HepG2 (cell line): ENCODE measurements around the gene CRIM1. TPM values are rescaled to one million over a fixed set of nuclear protein-coding genes. Genes with fewer than 3 reads are reported as not detected.
A peak's percentile ranks its signal among the peaks of the same experiment; 100 is the strongest.

Experiments
- ATAC-seq: fragments of 200-7000 bp; cut with Tn5 transposase; 3 replicates; pipeline ENCODE4 v1.9.1; 2020; ENCODE audit warnings: mild to moderate bottlenecking, moderate library complexity
- BruUV-seq: library from RNA; stranded (reverse); fragments of 400-500 nt; replicated peaks from 2 replicates; lab custom pipeline; 2021; lab: Mats Ljungman, UMichigan
- CTCF ChIA-PET: fragments of 300-600 bp; formaldehyde crosslinking; extraction: SDS; loops from one replicate; lab custom pipeline; 2021; ENCODE audit warnings: low total read pairs, inconsistent platforms, low intra/inter-chr PET ratio; lab: Yijun Ruan, JAX
- POLR2A ChIA-PET: fragments of 350-600 bp; sonication (Branson Sonifier 250); formaldehyde crosslinking; loops from one replicate; lab custom pipeline; 2020; ENCODE audit warnings: antibody characterized with exemption, inconsistent platforms; lab: Yijun Ruan, JAX
- DNase-seq: peaks from one replicate; pipeline ENCODE4 v3.0.0-alpha.2; 2015; ENCODE audit warnings: low spot score
- FAIRE-seq: peaks from 3 replicates; lab custom pipeline; 2011; peaks lifted over from hg19 to GRCh38; lab: Jason Lieb, UNC
- H2AFZ ChIP-seq: one replicate; pipeline ENCODE4 v1.6.1; 2011; ENCODE audit warnings: low read length, inconsistent platforms
- H3K27ac ChIP-seq: fragments of 300-600 bp; 3 replicates; pipeline ENCODE4 v1.8.0; 2011; ENCODE audit warnings: mixed run types, mild to moderate bottlenecking, mixed read lengths, low read length, inconsistent platforms; ENCODE audit not compliant: insufficient read depth; ENCODE audit errors: extremely low read length
- H3K27me3 ChIP-seq, 2 experiments: fragments of 200-600 bp in 1 of 2; 2 replicates in 1 of 2; 3 replicates in 1 of 2; pipeline versions ENCODE4 v1.6.0 to v1.8.0; 2011; ENCODE audit warnings: low read length in 2 of 2, mild to moderate bottlenecking in 2 of 2, moderate library complexity in 2 of 2, inconsistent platforms in 1 of 2; ENCODE audit not compliant: insufficient read depth in 2 of 2, control insufficient read depth in 1 of 2
- H3K36me3 ChIP-seq, 2 experiments: fragments of 200-600 bp in 1 of 2; replicated peaks in 1 of 2; 2 replicates in 1 of 2; 3 replicates in 1 of 2; pipeline versions ENCODE4 v1.5.1 to v1.8.0; 2011; ENCODE audit warnings: low read length in 2 of 2, inconsistent platforms in 1 of 2; ENCODE audit not compliant: insufficient read depth in 2 of 2, control insufficient read depth in 1 of 2
- H3K4me1 ChIP-seq: 2 replicates; pipeline ENCODE4 v1.5.1; 2012; ENCODE audit warnings: low read length, inconsistent platforms; ENCODE audit not compliant: insufficient read depth
- H3K4me2 ChIP-seq: 2 replicates; pipeline ENCODE4 v1.6.0; 2011; ENCODE audit warnings: low read depth, low read length, inconsistent platforms
- H3K4me3 ChIP-seq, 3 experiments: fragments of 200-600 bp in 1 of 3; sonication (generic), shearing (Covaris generic) in 1 of 3; replicated peaks in 1 of 3; 2 replicates each; pipeline ENCODE4 v1.5.1; 2011 to 2016; ENCODE audit warnings: low read length in 3 of 3, inconsistent platforms in 2 of 3, low read depth in 2 of 3, mild to moderate bottlenecking in 2 of 3, control low read depth in 1 of 3, mixed read lengths in 1 of 3; ENCODE audit not compliant: insufficient read depth in 1 of 3
- H3K79me2 ChIP-seq: one replicate; pipeline ENCODE4 v1.6.1; 2011; ENCODE audit warnings: low read length, inconsistent platforms; ENCODE audit not compliant: insufficient read depth
- H3K9ac ChIP-seq: 2 replicates; pipeline ENCODE4 v1.6.0; 2011; ENCODE audit warnings: mild to moderate bottlenecking, low read depth, low read length, inconsistent platforms; ENCODE audit not compliant: insufficient read depth
- H3K9me3 ChIP-seq: 2 replicates; pipeline ENCODE4 v1.5.1; 2012; ENCODE audit warnings: mild to moderate bottlenecking, low read length
- H4K20me1 ChIP-seq: 2 replicates; pipeline ENCODE4 v1.6.0; 2011; ENCODE audit warnings: inconsistent platforms, mild to moderate bottlenecking, low read length, moderate library complexity; ENCODE audit not compliant: insufficient read depth
- EHMT2 ChIP-seq: fragments of 200-600 bp; sonication (generic); IDR thresholded peaks from 2 replicates; pipeline ENCODE4 v1.7.0; 2017; ENCODE audit warnings: antibody characterized with exemption, low read depth, low read length, borderline replicate concordance
- GRHL1 ChIP-seq: sonication (generic); formaldehyde crosslinking; conservative IDR thresholded peaks from 2 replicates; pipeline ENCODE4 v1.8.0; 2022; ENCODE audit warnings: missing genetic modification reagents
- HDAC2 ChIP-seq: sonication (generic); formaldehyde crosslinking; IDR thresholded peaks from 2 replicates; pipeline ENCODE4 v1.4.0; 2020; ENCODE audit warnings: missing genetic modification reagents
- KAT7 ChIP-seq: IDR thresholded peaks from 2 replicates; pipeline ENCODE4 v1.6.1; 2018; ENCODE audit warnings: borderline replicate concordance, missing compliant biosample characterization
- MIER2 ChIP-seq: IDR thresholded peaks from 2 replicates; pipeline ENCODE4 v1.6.1; 2016; ENCODE audit warnings: missing biosample characterization, missing genetic modification reagents
- NBN ChIP-seq: fragments of 450-650 bp; conservative IDR thresholded peaks from 2 replicates; pipeline ENCODE4 v1.6.1; 2017
- NR2F6 ChIP-seq, 2 experiments: IDR thresholded peaks; 2 replicates each; pipeline ENCODE4 v1.6.1; 2016; ENCODE audit warnings: antibody characterized with exemption in 1 of 2, mild to moderate bottlenecking in 1 of 2
- POLR2AphosphoS5 ChIP-seq: IDR thresholded peaks from 2 replicates; pipeline ENCODE4 v1.6.1; 2012; ENCODE audit warnings: low read depth, low read length
- SMAD1 ChIP-seq: sonication (generic); formaldehyde crosslinking; IDR thresholded peaks from 2 replicates; pipeline ENCODE4 v1.4.0; 2020; ENCODE audit warnings: missing genetic modification reagents, low read depth, mild to moderate bottlenecking, borderline replicate concordance
- TBL1XR1 ChIP-seq: fragments of 150-350 bp; IDR thresholded peaks from 2 replicates; pipeline ENCODE4 v1.6.1; 2014; ENCODE audit warnings: borderline replicate concordance, low read length; ENCODE audit not compliant: partially characterized antibody
- TBX2 ChIP-seq: sonication (generic); formaldehyde crosslinking; IDR thresholded peaks from 2 replicates; pipeline ENCODE4 v1.5.0; 2020; ENCODE audit warnings: missing genetic modification reagents, mild to moderate bottlenecking, borderline replicate concordance
- ZBTB37 ChIP-seq: sonication (generic); formaldehyde crosslinking; IDR thresholded peaks from 2 replicates; pipeline ENCODE4 v1.4.0; 2020; ENCODE audit warnings: mild to moderate bottlenecking, missing genetic modification reagents
- ZFYVE20 ChIP-seq: sonication (generic); formaldehyde crosslinking; IDR thresholded peaks from 2 replicates; pipeline ENCODE4 v1.8.0; 2023; ENCODE audit warnings: low read depth, mild to moderate bottlenecking, moderate library complexity, missing genetic modification reagents, borderline replicate concordance
- ZNF101 ChIP-seq: sonication (generic); formaldehyde crosslinking; IDR thresholded peaks from 2 replicates; pipeline ENCODE4 v1.4.0; 2020; ENCODE audit warnings: mild to moderate bottlenecking, low read depth, missing genetic modification reagents, borderline replicate concordance
- ZNF30 ChIP-seq: sonication (generic); formaldehyde crosslinking; IDR thresholded peaks from 2 replicates; pipeline ENCODE4 v1.5.0; 2020; ENCODE audit warnings: mild to moderate bottlenecking, missing genetic modification reagents
- ZNF354B ChIP-seq: sonication (generic); formaldehyde crosslinking; IDR thresholded peaks from 2 replicates; pipeline ENCODE4 v1.8.0; 2022; ENCODE audit warnings: mild to moderate bottlenecking, missing genetic modification reagents
- ZNF589 ChIP-seq: sonication (generic); formaldehyde crosslinking; conservative IDR thresholded peaks from 2 replicates; pipeline ENCODE4 v1.8.0; 2022; ENCODE audit warnings: mild to moderate bottlenecking, moderate library complexity, missing genetic modification reagents
- ZNF7 ChIP-seq: IDR thresholded peaks from 2 replicates; pipeline ENCODE4 v1.6.1; 2016; ENCODE audit warnings: missing biosample characterization, missing genetic modification reagents
- WGBS: methylation state at CpG from one replicate; pipeline ENCODE4 v1.1.6; 2017; ENCODE audit warnings: low lambda C conversion rate; 5-methylcytosine and 5-hydroxymethylcytosine counted together
- in situ Hi-C: cut with HindIII; loops from 2 replicates; pipeline ENCODE4 v1.10.0; 2017; ENCODE audit warnings: low pct_unique_long_range_greater_than_20kb; ENCODE audit not compliant: extremely low pct_ligation_motif_present
- intact Hi-C: fragments of 100-400 bp; cut with micrococcal nuclease; formaldehyde crosslinking; loops from one replicate; pipeline ENCODE4 v1.10.0; 2022; ENCODE audit not compliant: unreplicated experiment
- polyA plus RNA-seq, 8 experiments: library from polyadenylated mRNA; depleted of rRNA in 3 of 8; stranded (reverse) in 7 of 8; unstranded in 1 of 8; fragments of >200 nt; fragmentation: Illumina TruSeq in 4 of 8; extraction: Trizol in 4 of 8; gene quantifications; 2 replicates each; pipeline versions ENCODE4 v1.2.1 to v1.2.3, GENCODE V29; 2011 to 2016; ENCODE audit warnings: low read depth in 4 of 8, missing spikeins in 1 of 8, mixed read lengths in 1 of 8; ENCODE audit not compliant: insufficient read depth in 1 of 8
- total RNA-seq, 5 experiments: library from RNA; depleted of rRNA; stranded (reverse); fragments of >200 nt; fragmentation: Illumina TruSeq; extraction: Trizol; gene quantifications; 2 replicates each; pipeline ENCODE4 v1.2.3, GENCODE V29; 2016; ENCODE audit warnings: low read depth in 1 of 5
- TF ChIP-seq, protein P1 (sequence below): sonication (generic); formaldehyde crosslinking; IDR thresholded peaks from 2 replicates; pipeline ENCODE4 v1.5.1; 2020; ENCODE audit warnings: mild to moderate bottlenecking, missing genetic modification reagents, moderate library complexity

CRIM1 gene
- total and polyA plus RNA-seq, 2 of the 13 experiments (the other 11 are each of a cell fraction or from before 2014, with no cell fraction given), result 39.1 to 69.9 TPM

GRCh38 chr2:36420569-36421181, 65.1 kb downstream of the CRIM1 start:
- in situ Hi-C loops, result no loop called here
- peaks cover 12% of the 10 kb centered on the region for H3K4me1 ChIP-seq
- 98% methylated on average over 6 of the region's 6 CpGs for WGBS
- H3K4me3 ChIP-seq, result no peak overlapping the region
- ChIA-PET POLR2A (interaction anchor here (1.1 kb wide), 1 partner anchor 12 kb away, joined by 4 read pairs; no protein-coding TSS in a partner anchor), CTCF (no interaction called here)
- no peak for DNase-seq
- H3K27ac ChIP-seq, result no peak overlapping the region
- intact Hi-C loops, result no loop called here
- BruUV-seq, result no TSS peak
- no peak overlapping the region for H3K4me2 ChIP-seq
- peaks cover 69% of the 10 kb centered on the region for H3K79me2 ChIP-seq
- H2AFZ ChIP-seq, result no peak overlapping the region
- peaks cover 26% of the 10 kb centered on the region for H4K20me1 ChIP-seq
- H3K27me3 ChIP-seq, result no peaks in the 10 kb centered on the region
- no peak for FAIRE-seq
- no peak for TF ChIP-seq ZNF589
- TF ChIP-seq ZNF354B, result no peak
- TF ChIP-seq SMAD1 (CRISPR knock-in tag), result no peak
- TF ChIP-seq HDAC2 (CRISPR knock-in tag), result no peak
- TF ChIP-seq ZNF7 (CRISPR knock-in tag), result no peak
- no peak for TF ChIP-seq ZNF30 (CRISPR knock-in tag)
- no peak for TF ChIP-seq EHMT2
- no peak for TF ChIP-seq NR2F6 (IDR thresholded peaks at IDR 0.05)
- TF ChIP-seq NR2F6 (CRISPR knock-in tag; IDR thresholded peaks at IDR 0.05), result no peak
- TF ChIP-seq TBL1XR1, result no peak
- TF ChIP-seq TBX2 (CRISPR knock-in tag), result no peak
- TF ChIP-seq NBN, result no peak
- no peak for TF ChIP-seq ZBTB37
- TF ChIP-seq KAT7, result no peak
- TF ChIP-seq, protein P1, sequence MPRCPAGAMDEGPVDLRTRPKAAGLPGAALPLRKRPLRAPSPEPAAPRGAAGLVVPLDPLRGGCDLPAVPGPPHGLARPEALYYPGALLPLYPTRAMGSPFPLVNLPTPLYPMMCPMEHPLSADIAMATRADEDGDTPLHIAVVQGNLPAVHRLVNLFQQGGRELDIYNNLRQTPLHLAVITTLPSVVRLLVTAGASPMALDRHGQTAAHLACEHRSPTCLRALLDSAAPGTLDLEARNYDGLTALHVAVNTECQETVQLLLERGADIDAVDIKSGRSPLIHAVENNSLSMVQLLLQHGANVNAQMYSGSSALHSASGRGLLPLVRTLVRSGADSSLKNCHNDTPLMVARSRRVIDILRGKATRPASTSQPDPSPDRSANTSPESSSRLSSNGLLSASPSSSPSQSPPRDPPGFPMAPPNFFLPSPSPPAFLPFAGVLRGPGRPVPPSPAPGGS, result no peak
- TF ChIP-seq MIER2 (CRISPR knock-in tag), result no peak
- no peak for TF ChIP-seq ZNF101 (CRISPR knock-in tag)
- no peak for TF ChIP-seq GRHL1
- TF ChIP-seq POLR2AphosphoS5, result no peak
- no peak for TF ChIP-seq ZFYVE20
- ATAC-seq, result peak; percentile 16; the same call in 1 of the 3 replicates
- no peak overlapping the region for H3K9ac ChIP-seq
- peaks cover 6 to 29% of the 10 kb centered on the region in 2 experiments for H3K36me3 ChIP-seq
- H3K9me3 ChIP-seq, result no peaks in the 10 kb centered on the region
